Measurements from ENCODE around the gene RASSF3.
"Not testable (repeated sequence)": the region's sequence is repeated elsewhere in the genome, so short reads cannot be mapped to it uniquely, and the experiment has no call there.

RASSF3 gene

DNA sequence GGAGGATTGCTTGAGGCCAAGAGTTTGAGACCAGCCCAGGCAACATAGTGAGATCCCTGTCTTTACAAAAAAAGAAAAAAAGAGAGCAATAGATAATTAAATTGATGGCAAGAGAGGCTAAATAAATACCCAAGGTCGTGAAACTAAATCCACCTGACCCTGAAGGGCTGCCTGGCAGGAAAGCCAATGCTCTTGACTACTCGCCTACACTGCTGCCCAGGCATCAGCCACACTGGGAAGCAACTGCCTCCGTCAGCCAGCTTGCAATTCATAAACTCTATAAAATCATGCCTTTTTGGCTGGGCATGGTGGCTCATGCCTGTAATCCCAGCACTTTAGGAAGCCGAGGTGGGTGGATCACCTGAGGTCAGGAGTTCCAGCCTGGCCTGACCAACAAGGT lies 31.7 kb upstream of the RASSF3 start:
- Histone ChIP-seq H3K9ac (ENCODE audit: low read depth, low read length) (no peak overlapping the region), H3K4me2 (ENCODE audit: low read length) (no peak overlapping the region), H3K36me3 (ENCODE audit: insufficient read depth, low read length) (no peaks in the 10 kb centered on the region), H3K4me3 (ENCODE audit: low read length) (no peak overlapping the region), H3K9me3 (replicated peaks; ENCODE audit: low read length) (peaks cover 6% of the 10 kb centered on the region), H3K27me3 (ENCODE audit: control insufficient read depth, insufficient read depth, low read length) (peaks cover 37% of the 10 kb centered on the region), H3K4me1 (ENCODE audit: control insufficient read depth, insufficient read depth, low read length) (peaks cover under 1% of the 10 kb centered on the region)

DNA sequence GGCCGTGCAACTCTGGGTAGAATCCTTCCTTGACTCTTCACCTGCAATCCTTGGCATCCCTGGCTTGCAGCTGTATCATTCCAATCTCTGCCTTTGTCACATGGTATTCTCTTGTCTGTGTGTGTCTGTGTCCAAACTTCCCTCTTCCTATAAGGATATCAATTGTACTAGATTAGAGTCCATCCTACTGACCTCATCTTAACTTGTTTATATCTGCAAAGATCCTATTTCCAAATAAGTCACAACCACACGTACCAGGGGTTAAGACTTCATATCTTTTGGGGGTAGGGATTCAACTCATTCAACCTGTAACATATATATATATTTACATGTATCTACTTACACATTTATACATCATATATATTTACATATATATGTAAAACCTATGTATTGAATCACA lies 29.6 kb upstream of the RASSF3 start:
- Histone ChIP-seq H3K36me3 (ENCODE audit: insufficient read depth, low read length) (no peaks in the 10 kb centered on the region), H3K9me3 (replicated peaks; ENCODE audit: low read length) (no peaks in the 10 kb centered on the region), H3K4me2 (ENCODE audit: low read length) (no peak overlapping the region), H3K27me3 (ENCODE audit: control insufficient read depth, insufficient read depth, low read length) (peaks cover 40% of the 10 kb centered on the region), H3K9ac (ENCODE audit: low read depth, low read length) (no peak overlapping the region), H3K4me1 (ENCODE audit: control insufficient read depth, insufficient read depth, low read length) (peaks cover 3% of the 10 kb centered on the region), H3K4me3 (ENCODE audit: low read length) (no peak overlapping the region)

DNA sequence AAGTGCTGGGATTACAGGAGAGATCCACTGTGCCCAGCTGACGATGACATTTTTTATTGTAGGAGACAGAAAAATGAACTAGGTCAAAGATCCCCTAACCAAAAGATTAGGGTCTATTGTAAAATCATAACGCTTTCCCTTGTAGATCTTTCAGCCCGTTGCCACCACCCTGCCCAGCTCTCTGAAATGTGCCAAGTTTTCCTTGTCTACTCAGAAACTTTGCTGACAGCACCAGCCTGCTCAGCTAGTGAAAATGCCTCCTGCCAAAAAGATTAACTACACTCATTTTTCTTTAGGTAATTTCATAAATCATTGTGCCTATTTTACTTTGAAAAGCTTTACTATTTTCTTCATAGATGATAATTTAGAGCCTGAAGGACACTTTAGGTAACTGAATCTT lies 28.2 kb upstream of the RASSF3 start:
- peaks cover 40% of the 10 kb centered on the region for H3K27me3 ChIP-seq (ENCODE audit: control insufficient read depth, insufficient read depth, low read length)
- peaks cover 3% of the 10 kb centered on the region for H3K4me1 ChIP-seq (ENCODE audit: control insufficient read depth, insufficient read depth, low read length)
- H3K36me3 ChIP-seq (ENCODE audit: insufficient read depth, low read length) = no peaks in the 10 kb centered on the region
- no peak overlapping the region for H3K4me2 ChIP-seq (ENCODE audit: low read length)
- no peaks in the 10 kb centered on the region for H3K9me3 ChIP-seq (replicated peaks; ENCODE audit: low read length)
- no peak overlapping the region for H3K4me3 ChIP-seq (ENCODE audit: low read length)
- no peak overlapping the region for H3K9ac ChIP-seq (ENCODE audit: low read depth, low read length)

DNA sequence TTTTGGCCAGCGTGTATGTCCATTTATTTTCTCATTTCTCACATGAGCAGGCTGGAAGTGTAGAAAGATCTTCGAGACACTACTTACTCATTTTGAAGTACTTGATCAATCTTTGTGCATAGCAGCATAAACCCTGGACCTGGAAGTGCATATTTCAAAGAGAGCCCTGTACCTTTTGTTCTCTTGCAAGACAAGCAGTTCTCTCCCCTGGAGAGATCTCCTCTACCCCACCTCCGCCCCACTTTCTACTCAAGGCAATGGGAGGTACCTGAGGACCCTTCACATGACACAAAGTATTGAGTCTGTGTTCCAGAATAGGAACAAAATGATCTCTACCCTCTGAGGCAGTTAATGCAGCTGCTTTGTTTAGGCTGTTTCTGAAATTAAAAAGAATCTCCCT lies 27.4 kb upstream of the RASSF3 start:
- Histone ChIP-seq H3K36me3 (ENCODE audit: insufficient read depth, low read length) (no peaks in the 10 kb centered on the region), H3K4me1 (ENCODE audit: control insufficient read depth, insufficient read depth, low read length) (peaks cover 3% of the 10 kb centered on the region), H3K4me3 (ENCODE audit: low read length) (no peak overlapping the region), H3K27me3 (ENCODE audit: control insufficient read depth, insufficient read depth, low read length) (peaks cover 38% of the 10 kb centered on the region), H3K9me3 (replicated peaks; ENCODE audit: low read length) (no peaks in the 10 kb centered on the region), H3K4me2 (ENCODE audit: low read length) (no peak overlapping the region), H3K9ac (ENCODE audit: low read depth, low read length) (no peak overlapping the region)

DNA sequence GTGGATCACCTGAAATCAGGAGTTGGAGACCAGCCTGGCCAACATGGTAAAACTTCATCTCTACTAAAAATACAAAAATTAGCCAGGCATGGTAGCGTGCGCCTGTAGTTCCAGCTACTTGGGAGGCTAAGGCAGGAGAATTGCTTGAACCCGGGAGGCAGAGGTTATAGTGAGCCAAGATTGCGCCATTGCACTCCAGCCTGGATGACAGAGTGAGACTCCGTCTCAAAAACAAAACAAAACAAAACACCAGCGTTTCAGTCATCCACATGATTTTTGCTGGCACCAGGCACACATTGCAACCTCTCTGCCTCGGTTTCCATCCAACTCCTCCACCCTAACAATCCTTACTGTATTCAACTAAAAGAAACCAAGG lies 26.9 kb upstream of the RASSF3 start:
- H3K4me1 ChIP-seq (ENCODE audit: control insufficient read depth, insufficient read depth, low read length); H3K4me3 ChIP-seq (ENCODE audit: low read length); H3K36me3 ChIP-seq (ENCODE audit: insufficient read depth, low read length); H3K9me3 ChIP-seq (replicated peaks; ENCODE audit: low read length); H3K4me2 ChIP-seq (ENCODE audit: low read length); H3K9ac ChIP-seq (ENCODE audit: low read depth, low read length): not testable (repeated sequence)
- peaks cover 38% of the 10 kb centered on the region for H3K27me3 ChIP-seq (ENCODE audit: control insufficient read depth, insufficient read depth, low read length)

DNA sequence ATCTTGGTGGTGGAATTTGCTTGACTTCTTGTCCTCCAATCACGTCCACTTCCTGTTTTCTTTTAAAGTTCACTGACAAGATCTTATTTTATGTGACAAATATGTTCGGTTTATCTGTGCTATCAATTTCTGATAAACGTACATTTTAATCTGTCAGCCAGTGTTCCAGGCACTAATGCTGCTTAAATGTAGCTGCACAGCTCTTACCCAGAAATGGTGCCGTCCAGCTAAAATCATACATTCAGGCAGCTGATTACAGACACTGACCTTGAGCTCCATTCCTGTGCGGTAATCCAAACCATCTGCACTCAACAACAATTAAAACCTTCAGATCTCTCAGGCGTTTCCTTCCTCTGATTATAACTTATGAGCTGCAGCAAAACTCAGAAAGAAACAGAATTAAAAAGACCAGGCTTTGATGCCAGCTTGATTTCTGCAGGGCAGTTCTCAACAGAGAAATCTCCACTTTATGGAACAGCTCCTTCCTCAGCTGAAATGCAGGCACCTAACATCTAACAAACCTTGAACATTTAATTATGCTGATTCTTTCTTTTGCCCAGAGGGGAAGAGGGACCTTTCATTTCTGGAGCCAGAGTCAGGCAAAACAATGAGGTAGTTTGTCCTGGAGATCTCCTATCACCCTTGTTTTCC lies 26.4 kb upstream of the RASSF3 start:
- H3K4me2 ChIP-seq (ENCODE audit: low read length) = no peak overlapping the region
- peaks cover 3% of the 10 kb centered on the region for H3K4me1 ChIP-seq (ENCODE audit: control insufficient read depth, insufficient read depth, low read length)
- no peak overlapping the region for H3K4me3 ChIP-seq (ENCODE audit: low read length)
- no peaks in the 10 kb centered on the region for H3K36me3 ChIP-seq (ENCODE audit: insufficient read depth, low read length)
- H3K9me3 ChIP-seq (replicated peaks; ENCODE audit: low read length) = no peaks in the 10 kb centered on the region
- peaks cover 38% of the 10 kb centered on the region for H3K27me3 ChIP-seq (ENCODE audit: control insufficient read depth, insufficient read depth, low read length)
- no peak overlapping the region for H3K9ac ChIP-seq (ENCODE audit: low read depth, low read length)

DNA sequence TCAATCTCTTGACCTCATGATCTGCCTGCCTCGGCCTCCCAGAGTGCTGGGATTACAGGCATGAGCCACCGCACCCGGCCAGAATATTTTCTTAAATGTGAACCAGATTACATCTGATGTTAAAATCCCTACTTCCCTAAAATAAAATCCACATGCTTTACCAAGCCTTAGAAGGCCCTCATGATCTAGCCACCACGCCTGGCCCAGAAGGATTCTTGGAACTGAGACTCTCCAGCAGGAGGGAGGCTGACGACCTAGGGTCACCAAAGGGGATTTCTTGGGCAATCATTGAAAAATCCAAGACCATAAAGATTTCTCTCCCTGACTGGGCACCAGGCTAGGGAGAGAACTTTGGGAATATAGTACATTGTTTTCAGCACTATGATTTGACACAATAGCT lies 25.2 kb upstream of the RASSF3 start:
- Histone ChIP-seq H3K9me3 (replicated peaks; ENCODE audit: low read length) (no peaks in the 10 kb centered on the region), H3K9ac (ENCODE audit: low read depth, low read length) (no peak overlapping the region), H3K4me2 (ENCODE audit: low read length) (no peak overlapping the region), H3K36me3 (ENCODE audit: insufficient read depth, low read length) (no peaks in the 10 kb centered on the region), H3K27me3 (ENCODE audit: control insufficient read depth, insufficient read depth, low read length) (peaks cover 38% of the 10 kb centered on the region), H3K4me3 (ENCODE audit: low read length) (no peak overlapping the region), H3K4me1 (ENCODE audit: control insufficient read depth, insufficient read depth, low read length) (peaks cover 3% of the 10 kb centered on the region)

DNA sequence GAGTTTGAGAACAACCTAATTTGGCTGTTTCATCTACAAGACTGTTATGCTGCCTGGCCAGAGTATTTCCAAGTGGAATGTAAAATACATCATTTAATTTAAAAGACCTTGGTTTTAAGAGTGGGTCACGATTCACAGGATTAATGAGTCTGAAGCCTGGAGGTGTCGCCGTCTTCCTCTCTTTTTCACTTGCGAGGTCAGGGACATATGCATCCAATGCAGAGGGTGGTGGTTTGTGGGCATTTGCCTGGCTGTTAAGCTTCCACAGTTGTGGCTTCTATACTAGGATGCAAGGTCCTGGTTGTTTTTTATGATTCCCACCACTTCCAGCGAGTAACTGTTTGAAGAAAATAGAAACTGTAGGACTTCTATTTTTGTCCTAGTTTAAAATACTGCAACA lies 22.8 kb upstream of the RASSF3 start:
- Histone ChIP-seq H3K4me2 (ENCODE audit: low read length) (no peak overlapping the region), H3K4me1 (ENCODE audit: control insufficient read depth, insufficient read depth, low read length) (peaks cover 3% of the 10 kb centered on the region), H3K9ac (ENCODE audit: low read depth, low read length) (no peak overlapping the region), H3K27me3 (ENCODE audit: control insufficient read depth, insufficient read depth, low read length) (peaks cover 20% of the 10 kb centered on the region), H3K4me3 (ENCODE audit: low read length) (no peak overlapping the region), H3K36me3 (ENCODE audit: insufficient read depth, low read length) (no peaks in the 10 kb centered on the region), H3K9me3 (replicated peaks; ENCODE audit: low read length) (no peaks in the 10 kb centered on the region)

DNA sequence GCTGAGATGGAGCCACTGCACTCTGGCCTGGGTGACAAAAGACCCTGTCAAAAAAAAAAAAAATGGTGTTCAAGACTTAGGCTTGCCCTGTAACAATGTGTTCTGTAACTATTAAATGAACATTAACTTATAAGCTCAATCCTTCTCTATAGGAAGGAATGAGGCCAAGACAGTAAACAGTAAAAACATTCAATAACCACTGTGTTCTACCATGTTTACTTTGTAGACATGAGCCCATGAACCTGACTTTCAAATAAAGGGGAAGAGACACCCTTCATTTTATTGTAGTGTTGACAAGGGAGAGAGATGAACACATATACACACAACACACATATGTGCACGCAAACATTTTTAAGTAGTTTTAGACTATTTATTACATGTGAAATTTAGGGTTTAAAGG lies 20.1 kb upstream of the RASSF3 start:
- Histone ChIP-seq H3K9ac (ENCODE audit: low read depth, low read length) (no peak overlapping the region), H3K27me3 (ENCODE audit: control insufficient read depth, insufficient read depth, low read length) (peaks cover 3% of the 10 kb centered on the region), H3K4me1 (ENCODE audit: control insufficient read depth, insufficient read depth, low read length) (no peaks in the 10 kb centered on the region), H3K4me3 (ENCODE audit: low read length) (no peak overlapping the region), H3K4me2 (ENCODE audit: low read length) (no peak overlapping the region), H3K9me3 (replicated peaks; ENCODE audit: low read length) (no peaks in the 10 kb centered on the region), H3K36me3 (ENCODE audit: insufficient read depth, low read length) (no peaks in the 10 kb centered on the region)

DNA sequence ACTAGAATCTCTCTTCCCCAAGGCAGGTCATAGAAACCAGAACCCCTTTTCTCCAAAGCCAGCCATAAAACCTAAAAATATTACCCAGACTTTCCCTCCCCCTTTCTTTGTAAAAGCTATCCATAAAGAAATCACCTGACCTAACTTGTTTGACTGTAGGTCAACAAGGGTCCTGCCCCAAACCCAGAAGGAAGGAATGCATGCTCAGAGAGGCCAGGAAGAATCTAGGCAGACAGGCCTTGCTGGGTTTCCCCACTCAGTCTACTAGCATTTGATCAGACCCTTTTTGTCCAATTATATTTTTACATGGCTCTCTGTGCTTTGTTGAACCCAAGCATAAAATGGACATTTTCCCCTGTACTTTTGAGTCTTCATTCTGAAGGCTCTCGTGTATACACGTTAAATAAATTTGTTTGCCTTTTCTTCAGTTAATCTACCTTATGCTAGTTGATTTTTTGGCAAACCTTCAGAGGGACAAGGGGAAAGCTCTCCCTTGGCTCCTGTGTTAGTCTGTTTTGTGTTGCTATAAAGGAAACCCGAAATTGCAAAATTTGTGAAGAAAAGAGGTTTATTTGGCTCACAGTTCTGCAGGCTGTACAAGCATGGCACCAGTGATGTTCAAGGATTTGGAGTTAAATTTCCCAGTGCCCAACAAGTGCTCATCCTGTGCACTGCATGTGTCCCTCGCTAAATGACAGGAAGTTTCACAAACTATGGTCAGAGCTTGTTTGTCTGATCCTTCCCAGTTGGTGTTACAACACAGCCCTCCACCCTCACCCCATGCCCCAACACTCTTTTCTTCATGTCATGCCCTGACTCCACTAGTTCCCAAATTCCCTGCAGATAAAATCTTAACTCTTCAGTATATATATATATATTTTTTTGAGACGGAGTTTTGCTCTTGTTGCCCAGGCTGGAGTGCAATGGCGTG lies 14.2 kb upstream of the RASSF3 start:
- no peak overlapping the region for H3K9ac ChIP-seq (ENCODE audit: low read depth, low read length)
- peaks cover 3% of the 10 kb centered on the region for H3K27me3 ChIP-seq (ENCODE audit: control insufficient read depth, insufficient read depth, low read length)
- no peaks in the 10 kb centered on the region for H3K4me1 ChIP-seq (ENCODE audit: control insufficient read depth, insufficient read depth, low read length)
- no peaks in the 10 kb centered on the region for H3K36me3 ChIP-seq (ENCODE audit: insufficient read depth, low read length)
- no peaks in the 10 kb centered on the region for H3K9me3 ChIP-seq (replicated peaks; ENCODE audit: low read length)
- H3K4me3 ChIP-seq (ENCODE audit: low read length) = no peak overlapping the region
- H3K4me2 ChIP-seq (ENCODE audit: low read length) = no peak overlapping the region

DNA sequence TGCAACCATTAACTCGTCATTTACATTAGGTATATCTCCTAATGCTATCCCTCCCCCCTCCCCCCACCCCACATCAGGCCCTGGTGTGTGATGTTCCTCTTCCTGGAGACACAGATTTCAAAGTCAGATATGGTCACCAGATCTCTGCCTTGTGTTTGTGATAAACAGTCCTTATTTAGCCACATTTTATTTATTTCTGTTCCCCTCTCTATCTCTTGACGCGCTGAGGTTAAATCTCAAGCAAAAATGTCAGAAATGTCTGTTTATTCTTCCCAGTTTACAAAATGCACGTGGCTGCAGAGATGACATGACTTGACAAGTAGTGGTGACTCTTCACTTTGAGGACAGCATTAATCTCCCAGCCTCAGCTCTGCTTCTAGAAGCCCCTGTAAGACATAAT lies 11.5 kb upstream of the RASSF3 start:
- no peaks in the 10 kb centered on the region for H3K9me3 ChIP-seq (replicated peaks; ENCODE audit: low read length)
- H3K4me1 ChIP-seq (ENCODE audit: control insufficient read depth, insufficient read depth, low read length) = no peaks in the 10 kb centered on the region
- no peak overlapping the region for H3K9ac ChIP-seq (ENCODE audit: low read depth, low read length)
- no peak overlapping the region for H3K4me2 ChIP-seq (ENCODE audit: low read length)
- H3K36me3 ChIP-seq (ENCODE audit: insufficient read depth, low read length) = no peaks in the 10 kb centered on the region
- peaks cover 8% of the 10 kb centered on the region for H3K27me3 ChIP-seq (ENCODE audit: control insufficient read depth, insufficient read depth, low read length)
- H3K4me3 ChIP-seq (ENCODE audit: low read length) = no peak overlapping the region

DNA sequence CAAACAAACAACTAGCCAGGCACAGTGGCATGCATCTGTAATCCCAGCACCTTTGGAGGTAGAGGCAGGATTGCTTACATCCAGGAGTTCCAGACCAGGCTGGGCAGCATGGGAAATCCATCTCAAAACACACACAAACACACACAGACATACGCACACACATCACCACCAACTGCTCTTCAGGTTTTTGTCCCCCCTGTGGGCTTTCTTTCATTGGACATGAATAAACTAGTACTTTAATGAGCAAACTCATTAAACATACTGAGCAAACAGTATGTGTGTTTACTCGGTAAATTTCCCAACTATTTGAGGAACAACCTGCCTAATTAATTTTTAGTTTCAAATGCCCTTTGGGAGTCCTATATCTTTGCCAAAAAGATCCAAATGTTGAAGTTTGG lies 10.1 kb upstream of the RASSF3 start:
- no peak overlapping the region for H3K4me2 ChIP-seq (ENCODE audit: low read length)
- H3K9ac ChIP-seq (ENCODE audit: low read depth, low read length) = no peak overlapping the region
- H3K4me3 ChIP-seq (ENCODE audit: low read length) = no peak overlapping the region
- no peaks in the 10 kb centered on the region for H3K36me3 ChIP-seq (ENCODE audit: insufficient read depth, low read length)
- no peaks in the 10 kb centered on the region for H3K4me1 ChIP-seq (ENCODE audit: control insufficient read depth, insufficient read depth, low read length)
- no peaks in the 10 kb centered on the region for H3K9me3 ChIP-seq (replicated peaks; ENCODE audit: low read length)
- H3K27me3 ChIP-seq (ENCODE audit: control insufficient read depth, insufficient read depth, low read length) = peaks cover 5% of the 10 kb centered on the region
